ENCODE data around the gene GLG1. TPM values are rescaled to one million over a fixed set of nuclear protein-coding genes. Genes with fewer than 3 reads are reported as not detected.

GLG1 gene
- total RNA-seq, 1 experiment from 2014 or later: 61.4 TPM

DNA sequence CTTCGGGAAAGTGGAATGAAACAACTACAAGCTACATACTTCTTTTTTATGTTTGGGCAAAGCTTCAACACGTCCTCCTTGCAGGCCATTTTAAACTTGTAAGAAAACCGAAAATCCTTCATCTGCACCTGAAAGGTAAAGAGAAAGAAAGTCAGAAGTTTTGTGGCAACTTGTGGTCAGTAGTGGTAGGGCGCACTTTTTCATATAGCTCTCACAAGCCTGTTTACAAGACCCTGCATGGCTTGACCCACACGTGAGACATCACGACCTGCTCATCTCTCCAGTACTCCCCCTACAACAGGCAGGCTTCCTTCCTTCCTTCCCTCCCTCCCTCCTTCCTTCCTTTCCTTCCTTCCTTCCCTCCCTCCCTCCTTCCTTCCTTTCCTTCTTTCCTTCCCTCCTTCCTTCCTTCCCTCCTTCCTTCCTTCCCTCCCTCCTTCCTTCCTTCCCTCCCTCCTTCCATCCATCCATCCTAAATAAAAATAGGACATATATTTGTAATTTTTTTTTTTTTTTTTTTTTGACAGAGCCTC is 136.9 kb downstream of the GLG1 start:
- H3K4me3 ChIP-seq (ENCODE audit: insufficient read depth, low read depth, low read length): no peak overlapping the region
- H3K27me3 ChIP-seq (ENCODE audit: control insufficient read depth, insufficient read depth, low read length): no peaks in the 10 kb centered on the region
- H3K36me3 ChIP-seq (replicated peaks; ENCODE audit: control insufficient read depth, insufficient read depth, low read length): peaks cover 46% of the 10 kb centered on the region
- no peak for DNase-seq

GRCh38 chr16:74468807-74469525 is 137.9 kb downstream of the GLG1 start:
- peaks cover 43% of the 10 kb centered on the region for H3K36me3 ChIP-seq (replicated peaks; ENCODE audit: control insufficient read depth, insufficient read depth, low read length)
- no peak overlapping the region for H3K4me3 ChIP-seq (ENCODE audit: insufficient read depth, low read depth, low read length)
- DNase-seq: no peak
- H3K27me3 ChIP-seq (ENCODE audit: control insufficient read depth, insufficient read depth, low read length): no peaks in the 10 kb centered on the region

- no peaks in the 10 kb centered on the region for H3K27me3 ChIP-seq (ENCODE audit: control insufficient read depth, insufficient read depth, low read length)
- no peak overlapping the region for H3K4me3 ChIP-seq (ENCODE audit: insufficient read depth, low read depth, low read length)
- peaks cover 45% of the 10 kb centered on the region for H3K36me3 ChIP-seq (replicated peaks; ENCODE audit: control insufficient read depth, insufficient read depth, low read length)
- DNase-seq: no peak
These were observed 140.0 kb downstream of the GLG1 start for GRCh38 chr16:74466872-74467271.

DNA sequence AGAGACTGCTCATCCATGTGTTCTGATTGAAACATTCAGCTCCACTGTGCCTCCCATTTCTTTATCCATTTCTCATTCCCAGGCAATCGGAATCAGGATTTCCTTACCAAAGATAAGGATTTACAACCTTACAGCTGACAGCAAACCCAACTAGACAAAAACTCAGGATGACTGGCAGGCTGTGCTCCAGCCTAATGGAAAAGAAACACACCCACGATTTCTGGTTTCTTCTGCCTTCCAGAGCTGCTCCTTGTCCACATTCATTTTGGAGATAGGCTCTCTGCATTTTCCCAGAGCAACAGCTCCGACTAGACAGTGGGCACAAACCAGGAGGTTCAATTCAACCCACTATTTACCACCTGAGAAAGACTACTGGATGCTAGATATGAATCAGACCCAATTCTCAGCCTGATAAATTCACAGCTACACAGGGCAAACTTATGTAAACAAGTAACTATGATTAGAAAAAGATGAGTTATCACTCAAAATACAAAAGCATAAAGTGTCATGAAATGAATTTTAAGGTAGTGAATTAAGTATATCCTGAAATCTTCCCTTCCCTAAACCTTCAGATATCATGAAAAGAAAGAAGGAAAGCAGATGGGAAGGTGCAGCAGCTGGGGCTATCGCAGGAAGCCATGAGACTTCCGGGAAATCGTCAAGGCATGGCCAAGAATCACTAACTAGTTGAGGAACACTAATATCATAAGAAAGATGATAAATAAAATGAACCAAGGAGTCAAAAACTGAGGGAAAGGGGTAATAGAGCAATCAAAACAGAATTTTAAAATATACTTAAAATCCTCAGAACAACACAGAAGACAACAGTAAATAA is 140.8 kb downstream of the GLG1 start:
- Histone ChIP-seq H3K4me3 (ENCODE audit: insufficient read depth, low read depth, low read length) (no peak overlapping the region), H3K36me3 (replicated peaks; ENCODE audit: control insufficient read depth, insufficient read depth, low read length) (peaks cover 44% of the 10 kb centered on the region), H3K27me3 (ENCODE audit: control insufficient read depth, insufficient read depth, low read length) (no peaks in the 10 kb centered on the region)
- DNase-seq: no peak

DNA sequence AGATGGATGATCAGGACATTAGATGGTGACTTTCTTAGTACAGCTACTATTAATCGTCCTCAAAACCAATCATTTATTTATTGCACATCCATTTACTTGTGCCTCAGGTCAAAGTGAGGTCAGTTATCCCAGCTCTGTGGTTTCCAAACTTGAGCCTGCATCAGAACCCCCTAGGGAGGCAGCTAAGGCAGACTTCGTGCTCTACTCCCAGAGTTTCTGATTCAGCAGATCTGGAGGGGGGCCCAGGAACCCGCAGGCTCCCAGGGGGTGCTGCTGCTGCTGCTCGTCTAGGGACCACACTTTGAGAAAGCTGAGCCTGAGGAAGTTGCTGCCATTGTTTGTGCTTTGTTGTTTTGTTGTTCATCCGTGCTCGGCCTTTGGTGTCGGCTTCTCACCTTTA is 141.6 kb downstream of the GLG1 start:
- Histone ChIP-seq H3K36me3 (replicated peaks; ENCODE audit: control insufficient read depth, insufficient read depth, low read length) (peaks cover 46% of the 10 kb centered on the region), H3K27me3 (ENCODE audit: control insufficient read depth, insufficient read depth, low read length) (no peaks in the 10 kb centered on the region), H3K4me3 (ENCODE audit: insufficient read depth, low read depth, low read length) (no peak overlapping the region)
- DNase-seq: no peak

DNA sequence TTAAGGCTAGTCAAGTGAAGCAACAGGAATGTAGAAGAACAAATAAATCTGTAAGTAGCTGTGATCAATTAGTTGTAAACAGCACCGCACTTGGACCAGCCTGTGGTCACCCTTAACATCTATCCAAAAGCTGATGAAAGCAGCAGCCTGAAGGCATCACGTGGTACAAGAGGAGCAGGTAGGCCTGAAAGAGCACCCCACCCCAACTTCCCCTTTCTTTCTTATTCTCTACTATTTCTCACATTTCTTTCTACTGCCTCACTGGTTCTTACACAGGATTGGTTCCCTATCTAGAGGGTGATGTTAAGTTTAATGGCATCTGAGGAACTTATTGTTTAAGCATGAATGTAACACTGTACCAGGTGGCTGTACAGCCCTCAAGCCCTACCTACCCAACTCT is 143.0 kb downstream of the GLG1 start:
- Histone ChIP-seq H3K27me3 (ENCODE audit: control insufficient read depth, insufficient read depth, low read length) (no peaks in the 10 kb centered on the region), H3K36me3 (replicated peaks; ENCODE audit: control insufficient read depth, insufficient read depth, low read length) (peaks cover 36% of the 10 kb centered on the region), H3K4me3 (ENCODE audit: insufficient read depth, low read depth, low read length) (no peak overlapping the region)
- DNase-seq: no peak

GRCh38 chr16:74462361-74462760 is 144.6 kb downstream of the GLG1 start:
- DNase-seq: no peak

DNA sequence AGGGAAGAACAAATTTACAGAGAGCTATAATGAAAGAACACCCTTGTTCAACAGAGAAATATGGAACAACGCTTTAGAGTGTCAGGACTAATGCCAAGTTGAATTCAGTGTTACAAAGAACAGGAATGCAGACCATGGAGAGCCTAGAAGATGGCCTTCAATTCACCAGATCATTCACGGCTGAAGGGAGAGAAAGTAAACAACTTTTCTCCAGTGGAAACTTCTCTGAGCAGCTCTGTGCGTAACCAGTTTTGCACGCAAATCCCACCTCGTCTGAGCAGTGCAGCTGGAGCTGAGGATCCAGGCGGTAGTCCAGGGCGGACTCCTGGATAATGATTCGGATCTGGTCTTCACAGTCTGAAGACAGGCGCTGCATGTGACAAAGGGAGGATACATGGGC is 145.1 kb downstream of the GLG1 start:
- no peak for DNase-seq
- Histone ChIP-seq H3K36me3 (replicated peaks; ENCODE audit: control insufficient read depth, insufficient read depth, low read length) (peaks cover 34% of the 10 kb centered on the region), H3K4me3 (ENCODE audit: insufficient read depth, low read depth, low read length) (no peak overlapping the region), H3K27me3 (ENCODE audit: control insufficient read depth, insufficient read depth, low read length) (no peaks in the 10 kb centered on the region)

More at GRCh38 chr16:74462361-74462760, 144.6 kb downstream of the GLG1 start:
- no peaks in the 10 kb centered on the region for H3K27me3 ChIP-seq (ENCODE audit: control insufficient read depth, insufficient read depth, low read length)
- H3K36me3 ChIP-seq (replicated peaks; ENCODE audit: control insufficient read depth, insufficient read depth, low read length): peaks cover 35% of the 10 kb centered on the region
- no peak overlapping the region for H3K4me3 ChIP-seq (ENCODE audit: insufficient read depth, low read depth, low read length)

DNA sequence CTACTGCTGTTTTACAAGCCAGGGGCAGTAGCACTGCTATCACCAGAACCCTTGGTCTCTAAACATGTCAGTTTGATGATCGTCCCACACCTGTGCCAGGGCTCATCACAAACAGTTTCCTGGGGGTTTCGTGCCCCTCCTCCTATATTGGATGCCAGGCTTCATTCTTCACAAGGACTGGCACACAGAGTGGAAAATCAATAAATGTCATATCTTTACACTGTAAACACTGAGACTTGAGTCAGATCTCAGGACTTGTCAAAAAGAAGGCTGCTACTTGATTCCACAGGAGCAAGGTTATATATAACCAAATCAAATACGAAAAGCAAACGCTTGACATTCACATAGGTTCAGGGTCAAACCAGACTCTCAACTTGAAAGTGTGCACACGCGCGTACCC is 146.4 kb downstream of the GLG1 start:
- Histone ChIP-seq H3K36me3 (replicated peaks; ENCODE audit: control insufficient read depth, insufficient read depth, low read length) (peaks cover 36% of the 10 kb centered on the region), H3K27me3 (ENCODE audit: control insufficient read depth, insufficient read depth, low read length) (no peaks in the 10 kb centered on the region)

GRCh38 chr16:74456290-74456625 is 150.7 kb downstream of the GLG1 start:
- H3K4me3 ChIP-seq (ENCODE audit: insufficient read depth, low read depth, low read length): no peak overlapping the region
- no peaks in the 10 kb centered on the region for H3K27me3 ChIP-seq (ENCODE audit: control insufficient read depth, insufficient read depth, low read length)
- no peak for DNase-seq
- H3K36me3 ChIP-seq (replicated peaks; ENCODE audit: control insufficient read depth, insufficient read depth, low read length): peaks cover 46% of the 10 kb centered on the region

More for the DNA sequence above, 146.4 kb downstream of the GLG1 start:
- H3K4me3 ChIP-seq (ENCODE audit: insufficient read depth, low read depth, low read length): no peak overlapping the region
- DNase-seq: no peak

DNA sequence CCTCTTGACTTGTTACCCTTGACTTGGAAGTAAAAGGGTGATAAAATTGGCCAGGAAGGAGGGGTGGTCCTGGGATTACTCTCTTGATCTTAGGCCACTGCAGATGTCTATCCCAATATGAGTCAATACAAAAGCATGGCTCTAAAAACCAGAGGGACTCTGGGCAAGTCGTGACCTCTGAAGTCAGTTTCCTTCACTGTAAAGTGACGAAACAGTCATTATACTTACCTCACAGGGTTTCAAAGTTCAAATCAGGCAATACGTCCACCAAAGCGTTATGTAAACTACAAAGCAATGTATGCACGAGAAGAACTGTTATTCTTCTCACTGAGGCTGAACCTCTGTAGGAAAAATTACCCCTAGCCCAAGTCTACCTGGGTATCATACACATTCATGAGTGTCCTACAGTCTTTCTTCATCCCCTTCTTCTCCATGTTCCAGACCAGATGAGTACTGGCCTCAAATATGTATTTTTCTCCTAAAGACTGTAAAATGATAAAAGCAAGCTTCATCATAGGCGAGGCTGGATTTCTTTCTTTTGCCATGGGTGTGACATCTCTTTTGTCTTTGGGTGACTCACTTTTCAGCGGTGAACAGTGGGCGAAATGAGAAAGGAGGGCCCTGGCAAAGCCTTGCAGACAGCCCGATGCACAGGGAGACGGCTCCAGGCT is 151.2 kb downstream of the GLG1 start:
- Histone ChIP-seq H3K36me3 (replicated peaks; ENCODE audit: control insufficient read depth, insufficient read depth, low read length) (peaks cover 48% of the 10 kb centered on the region), H3K4me3 (ENCODE audit: insufficient read depth, low read depth, low read length) (no peak overlapping the region), H3K27me3 (ENCODE audit: control insufficient read depth, insufficient read depth, low read length) (no peaks in the 10 kb centered on the region)
- no peak for DNase-seq

DNA sequence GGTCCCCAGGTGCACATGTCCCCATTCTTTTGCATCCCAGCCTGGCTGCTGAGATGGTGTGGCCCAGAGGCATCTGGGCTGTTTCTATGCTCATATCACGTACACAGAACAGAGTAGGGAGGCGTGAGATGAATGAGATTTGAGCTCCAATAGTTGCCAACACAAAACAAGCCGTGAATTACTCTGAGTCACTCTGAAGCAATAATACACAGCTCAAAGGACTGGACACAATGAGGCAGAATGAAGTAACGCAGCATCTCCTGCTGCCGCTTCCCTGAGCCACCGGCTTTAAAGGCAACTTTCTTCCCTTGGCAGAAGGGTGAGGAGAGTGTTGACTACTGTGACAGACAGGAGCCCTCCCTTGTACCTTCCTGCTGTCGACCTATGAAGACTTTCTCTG is 151.7 kb downstream of the GLG1 start:
- no peak for DNase-seq
- Histone ChIP-seq H3K27me3 (ENCODE audit: control insufficient read depth, insufficient read depth, low read length) (no peaks in the 10 kb centered on the region), H3K4me3 (ENCODE audit: insufficient read depth, low read depth, low read length) (no peak overlapping the region), H3K36me3 (replicated peaks; ENCODE audit: control insufficient read depth, insufficient read depth, low read length) (peaks cover 45% of the 10 kb centered on the region)

- no peak overlapping the region for H3K4me3 ChIP-seq (ENCODE audit: insufficient read depth, low read depth, low read length)
- H3K27me3 ChIP-seq (ENCODE audit: control insufficient read depth, insufficient read depth, low read length): no peaks in the 10 kb centered on the region
- no peak for DNase-seq
- H3K36me3 ChIP-seq (replicated peaks; ENCODE audit: control insufficient read depth, insufficient read depth, low read length): peaks cover 42% of the 10 kb centered on the region
These were observed 154.8 kb downstream of the GLG1 start for GRCh38 chr16:74451951-74452758.
